Hematopoietic multipotent progenitor cell (in vitro differentiated cells): Measurements from ENCODE around the gene HOMER1. TPM values are rescaled to one million over a fixed set of nuclear protein-coding genes. Genes with fewer than 3 reads are reported as not detected.

ENCODE experiments used
- DNase-seq, 3 donors: peaks; one replicate each; pipeline ENCODE4 v3.0.0-alpha.2; 2011 to 2015; ENCODE audit warnings: low read depth in 2 of 3, low spot score in 2 of 3
- total RNA-seq: library from RNA; depleted of rRNA; stranded (reverse); fragments of >200 nt; gene quantifications from one replicate; pipeline ENCODE4 v1.2.3, GENCODE V29; 2012

Gene HOMER1
- total RNA-seq, 1 donor = 0.54 TPM

GRCh38 chr5:79491690-79492317 is 22.1 kb downstream of the HOMER1 start:
- no peak for DNase-seq

GRCh38 chr5:79490323-79490936 is 23.5 kb downstream of the HOMER1 start:
- no peak for DNase-seq

- no peak for DNase-seq
These were observed 24.2 kb downstream of the HOMER1 start for GRCh38 chr5:79489773-79490172.

GRCh38 chr5:79488775-79489174 is 25.2 kb downstream of the HOMER1 start:
- no peak for DNase-seq

DNA sequence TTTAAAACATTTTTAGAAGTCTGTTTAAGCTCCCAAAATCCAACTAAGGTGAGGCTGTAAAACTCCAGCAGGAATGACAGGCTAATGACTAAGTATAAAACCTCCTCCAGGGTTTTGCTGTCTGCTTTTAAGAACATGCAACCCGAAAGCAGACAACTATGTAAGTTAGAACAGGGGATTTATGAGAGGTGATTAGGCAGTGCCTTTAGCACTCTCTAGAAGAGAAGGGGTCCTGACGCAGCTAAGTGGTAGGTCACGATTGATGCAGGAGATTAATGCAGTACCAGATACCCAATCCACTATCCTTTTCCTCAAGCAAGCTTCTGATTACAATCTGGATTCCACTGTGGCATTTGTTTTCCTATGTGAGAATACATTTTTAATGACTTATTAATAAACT is 25.9 kb downstream of the HOMER1 start:
- no peak for DNase-seq

GRCh38 chr5:79487251-79487650 is 26.7 kb downstream of the HOMER1 start:
- no peak for DNase-seq

- DNase-seq = no peak
These were observed 27.8 kb downstream of the HOMER1 start for GRCh38 chr5:79486116-79486515.

DNA sequence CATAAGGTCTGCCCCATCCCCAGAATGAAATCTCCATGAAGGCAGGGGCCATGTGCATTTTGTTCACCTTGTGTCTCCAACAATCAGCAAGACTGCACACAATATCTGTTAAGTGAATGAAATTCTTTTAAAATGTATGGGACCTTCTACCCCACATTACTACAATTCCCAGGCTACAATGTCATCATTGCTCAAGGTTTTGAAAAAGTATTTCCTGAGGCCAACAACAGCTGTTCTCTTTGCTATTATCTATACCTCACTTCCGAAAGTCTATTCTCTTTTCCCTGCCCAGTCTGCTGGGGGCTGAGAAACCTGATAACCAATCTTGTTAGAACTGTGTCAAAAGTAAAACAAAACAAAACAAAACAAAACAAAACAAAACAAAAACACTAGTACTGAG is 29.2 kb downstream of the HOMER1 start:
- no peak for DNase-seq

- no peak for DNase-seq
These were observed 32.4 kb downstream of the HOMER1 start for GRCh38 chr5:79481574-79481973.

DNA sequence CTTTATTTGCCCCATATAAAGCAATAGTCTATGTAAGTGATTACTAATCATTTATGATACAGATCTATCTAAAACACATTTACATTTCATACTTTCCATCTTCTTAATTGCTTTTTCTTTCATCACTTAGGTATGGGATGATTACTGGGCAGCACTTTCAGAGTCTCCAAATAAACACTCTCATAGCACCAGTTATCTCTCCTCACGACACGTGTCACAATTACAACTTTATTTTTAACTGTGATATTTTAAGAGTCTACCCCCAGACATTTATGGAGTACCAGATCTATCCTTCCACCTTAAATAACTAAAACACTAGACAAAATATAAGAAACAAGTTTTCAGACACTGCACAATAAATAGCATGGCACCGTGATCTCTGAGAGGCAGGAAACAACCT is 32.9 kb downstream of the HOMER1 start:
- DNase-seq = no peak

DNA sequence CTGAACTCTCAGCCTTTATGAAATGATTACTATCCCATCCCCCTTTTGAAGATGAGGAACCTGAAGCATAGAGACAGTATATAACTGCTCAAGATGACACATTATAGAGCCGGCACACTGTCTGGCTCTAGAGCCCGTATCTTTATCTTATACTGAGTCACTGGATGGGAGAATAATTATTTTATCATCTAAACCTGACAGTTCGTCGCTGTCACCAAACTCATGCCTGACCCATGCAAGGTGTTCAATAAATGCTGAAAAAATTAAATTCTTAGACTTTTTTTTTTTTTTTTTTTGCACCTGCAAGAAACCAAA is 38.8 kb downstream of the HOMER1 start:
- DNase-seq = no peak

- no peak for DNase-seq
These were observed 39.4 kb downstream of the HOMER1 start for GRCh38 chr5:79474367-79475151.

GRCh38 chr5:79471556-79471955 is 42.4 kb downstream of the HOMER1 start:
- no peak for DNase-seq

- DNase-seq = peak in 2 of 3 donors; percentile 21 to 46
These were observed 49.1 kb downstream of the HOMER1 start for GRCh38 chr5:79464695-79465332.

- DNase-seq = no peak
These were observed 49.7 kb downstream of the HOMER1 start for GRCh38 chr5:79464278-79464677.

- DNase-seq = no peak
These were observed 54.3 kb downstream of the HOMER1 start for GRCh38 chr5:79459626-79460025.

GRCh38 chr5:79456890-79457583 is 56.9 kb downstream of the HOMER1 start:
- DNase-seq = no peak

DNA sequence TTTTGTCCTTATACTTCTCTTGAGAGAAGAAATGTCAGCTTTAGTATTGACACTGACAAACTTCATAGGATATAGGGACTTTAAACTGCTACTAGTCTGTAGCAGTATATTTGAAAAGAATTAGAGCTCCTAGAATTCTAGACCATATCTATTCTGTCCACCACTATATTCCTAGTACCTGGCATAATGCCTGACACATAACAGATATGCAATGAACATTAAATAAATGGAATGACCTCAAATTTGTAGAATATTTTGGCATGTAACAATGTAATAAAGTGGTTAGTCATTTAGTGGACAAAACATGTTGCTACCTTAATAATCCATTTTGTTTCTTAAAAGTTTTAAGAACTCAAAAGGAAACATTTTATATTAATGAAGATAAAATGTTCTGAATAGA is 57.5 kb downstream of the HOMER1 start:
- DNase-seq = no peak

GRCh38 chr5:79454043-79454442 is 59.9 kb downstream of the HOMER1 start:
- DNase-seq = no peak

GRCh38 chr5:79448336-79448735 is 65.6 kb downstream of the HOMER1 start:
- DNase-seq = no peak

DNA sequence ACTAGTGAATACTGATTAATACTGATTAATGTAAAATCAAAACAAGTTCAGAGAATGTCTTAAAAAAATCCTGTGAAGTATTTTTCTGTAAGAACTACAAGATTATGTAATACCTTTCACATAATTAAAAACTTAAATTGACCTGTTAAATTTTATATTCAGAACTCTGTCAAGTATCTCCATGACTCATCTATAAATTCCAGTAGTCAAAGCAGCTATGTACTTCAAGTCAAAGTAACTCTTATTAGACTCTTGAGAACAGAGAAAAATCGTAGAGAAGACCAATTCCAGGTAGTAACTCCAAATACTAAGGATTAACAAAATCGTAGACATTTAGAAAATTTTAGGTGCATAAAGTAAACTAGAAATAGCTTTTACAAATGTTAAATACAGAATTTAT is 77.1 kb downstream of the HOMER1 start:
- DNase-seq = no peak
